Measurements from ENCODE around the gene MALRD1.

DNA sequence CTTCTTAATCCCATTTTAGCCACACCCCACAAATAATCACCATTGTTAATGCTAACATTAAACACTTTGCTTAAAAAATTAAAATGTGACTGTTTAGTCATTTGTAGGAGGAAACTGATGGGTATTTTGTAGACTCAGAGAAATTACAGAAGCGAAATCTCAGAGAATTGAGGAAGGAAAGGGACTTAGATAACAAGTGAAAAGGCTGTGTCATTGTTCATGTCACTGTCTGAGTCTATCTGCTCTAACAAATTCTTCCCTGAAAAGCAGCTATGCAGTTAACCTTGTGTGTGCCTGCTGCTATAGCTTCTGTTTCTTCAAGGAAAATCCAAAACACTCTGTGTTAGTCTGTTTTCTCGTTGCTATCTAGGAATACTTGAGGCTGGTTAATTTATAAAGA is 726.7 kb downstream of the MALRD1 start:
- TF ChIP-seq EP300 (IDR thresholded peaks at IDR 0.05): no peak
- TF ChIP-seq, protein P1, sequence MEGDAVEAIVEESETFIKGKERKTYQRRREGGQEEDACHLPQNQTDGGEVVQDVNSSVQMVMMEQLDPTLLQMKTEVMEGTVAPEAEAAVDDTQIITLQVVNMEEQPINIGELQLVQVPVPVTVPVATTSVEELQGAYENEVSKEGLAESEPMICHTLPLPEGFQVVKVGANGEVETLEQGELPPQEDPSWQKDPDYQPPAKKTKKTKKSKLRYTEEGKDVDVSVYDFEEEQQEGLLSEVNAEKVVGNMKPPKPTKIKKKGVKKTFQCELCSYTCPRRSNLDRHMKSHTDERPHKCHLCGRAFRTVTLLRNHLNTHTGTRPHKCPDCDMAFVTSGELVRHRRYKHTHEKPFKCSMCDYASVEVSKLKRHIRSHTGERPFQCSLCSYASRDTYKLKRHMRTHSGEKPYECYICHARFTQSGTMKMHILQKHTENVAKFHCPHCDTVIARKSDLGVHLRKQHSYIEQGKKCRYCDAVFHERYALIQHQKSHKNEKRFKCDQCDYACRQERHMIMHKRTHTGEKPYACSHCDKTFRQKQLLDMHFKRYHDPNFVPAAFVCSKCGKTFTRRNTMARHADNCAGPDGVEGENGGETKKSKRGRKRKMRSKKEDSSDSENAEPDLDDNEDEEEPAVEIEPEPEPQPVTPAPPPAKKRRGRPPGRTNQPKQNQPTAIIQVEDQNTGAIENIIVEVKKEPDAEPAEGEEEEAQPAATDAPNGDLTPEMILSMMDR (IDR thresholded peaks at IDR 0.05): no peak
- TF ChIP-seq POLR2AphosphoS5 (IDR thresholded peaks at IDR 0.05): no peak
- no peak for TF ChIP-seq POLR2A (IDR thresholded peaks at IDR 0.05)
